ENCODE data around the gene LIF.
A peak's percentile ranks its signal among the peaks of the same experiment; 100 is the strongest.

Gene LIF

DNA sequence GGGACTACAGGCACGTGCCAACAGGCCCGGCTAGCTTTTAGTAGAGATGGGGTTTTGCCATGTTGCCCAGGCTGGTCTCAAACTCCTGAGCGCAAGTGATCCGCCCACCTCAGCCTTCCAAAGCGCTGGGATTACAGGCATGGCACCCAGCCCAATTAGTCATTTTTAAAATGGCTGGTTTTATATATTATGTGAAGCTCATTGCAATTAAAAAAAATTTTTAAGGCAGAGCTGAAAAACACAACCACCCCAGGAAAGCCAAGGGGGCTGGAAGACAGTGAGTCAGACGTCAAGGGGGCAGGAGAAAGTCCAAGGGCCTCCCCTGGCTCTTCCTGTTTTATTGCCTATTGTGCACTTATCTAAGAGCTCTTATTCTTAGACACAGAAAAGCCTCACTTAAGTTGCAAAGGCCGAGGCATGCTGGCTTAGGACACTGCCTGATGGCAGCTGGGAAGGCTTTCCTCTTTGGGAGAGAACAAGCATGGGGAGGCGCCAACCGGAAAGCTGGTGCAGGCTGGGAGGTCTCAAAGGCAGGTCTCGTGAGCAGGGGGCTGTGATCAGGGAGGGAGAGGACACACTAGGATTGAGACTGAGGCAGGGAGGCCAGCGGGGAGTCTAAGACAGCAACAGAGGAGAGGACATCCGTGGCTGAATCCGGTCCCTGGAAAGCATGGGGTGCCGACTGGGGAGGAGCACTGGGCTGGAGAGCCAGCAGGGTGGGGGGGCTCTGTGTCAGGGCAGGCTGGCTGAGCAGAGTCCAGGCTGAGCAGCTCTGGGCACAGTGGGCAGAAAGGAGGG lies 31.2 kb upstream of the LIF start:
- H3K9me3 ChIP-seq: no peaks in the 10 kb centered on the region
- H3K4me3 ChIP-seq: no peak overlapping the region
- intact Hi-C loops (cut with DNase I; ENCODE audit: low total_unique reads): no loop called here
- H3K27ac ChIP-seq: peak overlapping the region in 1 of 2 donors; percentile 31
- peak in 1 of 2 donors; percentile 57 for DNase-seq
- peaks cover 0 to 7% (median 0%) of the 10 kb centered on the region in 3 donors for H3K36me3 ChIP-seq
- TF ChIP-seq CTCF (IDR thresholded peaks at IDR 0.05): no peak
- H3K4me1 ChIP-seq: peaks cover 0 to 16% (median 1%) of the 10 kb centered on the region in 4 donors
- H3K27me3 ChIP-seq: no peaks in the 10 kb centered on the region

DNA sequence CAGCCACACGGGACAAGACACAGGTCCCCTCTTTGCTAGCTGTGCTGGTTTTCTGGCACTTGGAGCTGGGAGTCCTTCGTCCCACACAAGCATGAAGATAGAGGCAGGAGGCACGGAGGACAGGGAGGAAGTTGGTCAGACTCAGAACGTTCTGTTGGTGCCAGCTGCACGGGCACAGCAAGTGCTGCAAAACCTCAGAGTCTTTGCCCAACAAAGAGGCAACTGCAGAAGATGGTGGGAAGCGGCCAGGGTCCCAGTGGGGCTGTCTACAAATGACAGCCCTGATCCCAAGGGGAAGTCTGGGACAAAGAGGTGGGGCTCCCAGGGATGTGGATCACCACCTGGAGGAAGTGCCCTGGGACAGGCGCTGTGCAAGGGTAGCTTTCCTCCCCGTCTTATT lies 29.5 kb upstream of the LIF start:
- intact Hi-C loops (cut with DNase I; ENCODE audit: low total_unique reads): no loop called here
- H3K9me3 ChIP-seq: no peaks in the 10 kb centered on the region
- no peak for DNase-seq
- no peaks in the 10 kb centered on the region for H3K27me3 ChIP-seq
- no peaks in the 10 kb centered on the region for H3K36me3 ChIP-seq
- H3K4me3 ChIP-seq: no peak overlapping the region
- TF ChIP-seq CTCF (IDR thresholded peaks at IDR 0.05): no peak
- peaks cover 0 to 16% (median 1%) of the 10 kb centered on the region in 4 donors for H3K4me1 ChIP-seq
- no peak overlapping the region for H3K27ac ChIP-seq

GRCh38 chr22:30275625-30276024 lies 29.1 kb upstream of the LIF start:
- Histone ChIP-seq H3K9me3 (no peaks in the 10 kb centered on the region), H3K4me1 (peaks cover 0 to 16% (median 1%) of the 10 kb centered on the region in 4 donors), H3K27me3 (no peaks in the 10 kb centered on the region), H3K4me3 (no peak overlapping the region), H3K36me3 (no peaks in the 10 kb centered on the region), H3K27ac (no peak overlapping the region)
- no peak for DNase-seq
- intact Hi-C loops (cut with DNase I; ENCODE audit: low total_unique reads): no loop called here
- no peak for TF ChIP-seq CTCF (IDR thresholded peaks at IDR 0.05)

GRCh38 chr22:30274437-30274812 lies 27.9 kb upstream of the LIF start:
- Histone ChIP-seq H3K36me3 (no peaks in the 10 kb centered on the region), H3K27me3 (no peaks in the 10 kb centered on the region), H3K27ac (no peak overlapping the region), H3K4me3 (no peak overlapping the region), H3K4me1 (peaks cover 0 to 16% (median 1%) of the 10 kb centered on the region in 4 donors), H3K9me3 (no peaks in the 10 kb centered on the region)
- no peak for DNase-seq
- TF ChIP-seq CTCF (IDR thresholded peaks at IDR 0.05): no peak
- intact Hi-C loops (cut with DNase I; ENCODE audit: low total_unique reads): no loop called here

DNA sequence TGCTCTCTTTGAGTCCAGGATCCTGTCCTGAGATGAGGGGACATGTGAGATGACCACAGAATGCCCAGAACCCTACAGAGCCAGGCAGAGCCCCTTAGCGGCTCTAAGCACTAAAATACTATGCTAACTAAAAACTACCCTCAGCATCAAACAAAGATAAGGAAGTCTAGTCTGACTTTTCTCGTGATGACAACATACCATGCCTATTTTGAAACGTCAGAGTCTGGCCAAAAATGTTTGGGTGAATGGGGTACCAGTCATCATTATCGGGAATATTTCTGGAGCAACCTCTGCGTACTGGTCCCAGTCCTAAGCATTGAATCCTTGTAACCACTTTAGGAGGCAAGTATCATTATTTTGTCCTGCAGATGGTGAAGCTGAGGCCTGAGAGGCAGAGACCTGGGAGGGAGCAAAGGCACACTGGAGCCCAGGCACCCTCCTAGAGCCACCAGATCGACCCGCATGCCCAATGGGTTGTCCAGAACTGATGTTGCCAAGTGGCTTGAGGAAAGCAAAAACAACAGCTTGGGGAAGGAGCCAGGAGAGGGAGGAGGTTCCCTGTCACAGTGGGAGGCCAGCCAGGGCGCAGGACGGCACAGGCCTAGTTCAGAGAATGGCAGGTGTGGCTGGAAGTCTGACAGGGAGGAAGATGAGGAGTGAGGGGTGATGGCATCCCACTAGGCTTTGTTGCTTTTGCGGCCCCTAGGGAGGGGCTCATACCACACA lies 27.3 kb upstream of the LIF start:
- Histone ChIP-seq H3K27ac (no peak overlapping the region), H3K4me1 (peaks cover 0 to 16% (median 1%) of the 10 kb centered on the region in 4 donors), H3K27me3 (no peaks in the 10 kb centered on the region), H3K36me3 (no peaks in the 10 kb centered on the region), H3K9me3 (no peaks in the 10 kb centered on the region), H3K4me3 (no peak overlapping the region)
- no peak for TF ChIP-seq CTCF (IDR thresholded peaks at IDR 0.05)
- intact Hi-C loops (cut with DNase I; ENCODE audit: low total_unique reads): no loop called here
- DNase-seq: no peak
